Memory B cell (primary cell): ENCODE data around the gene PSMG1.
"Not testable (repeated sequence)": the region's sequence is repeated elsewhere in the genome, so short reads cannot be mapped to it uniquely, and the experiment has no call there.

Experiments used
- ATAC-seq: fragments of 150-1000 bp; cut with Tn5 transposase; 2 replicates; pipeline ENCODE4 v1.10.0; 2021; ENCODE audit warnings: low read depth, mild to moderate bottlenecking, moderate library complexity
- DNase-seq, 2 donors: peaks; one replicate each; pipeline ENCODE4 v3.0.0; 2022; ENCODE audit warnings: low spot score in 2 of 2
- H3K27ac Mint-ChIP-seq: one replicate; pipeline ENCODE4 v1.8.0; 2022; ENCODE audit warnings: mild to moderate bottlenecking, moderate library complexity, mixed read lengths
- H3K27me3 Mint-ChIP-seq: one replicate; pipeline ENCODE4 v1.8.0; 2022; ENCODE audit warnings: mixed read lengths
- H3K36me3 Mint-ChIP-seq: one replicate; pipeline ENCODE4 v1.8.0; 2022; ENCODE audit warnings: mild to moderate bottlenecking, mixed read lengths
- H3K4me1 Mint-ChIP-seq: one replicate; pipeline ENCODE4 v1.8.0; 2022; ENCODE audit warnings: mixed read lengths
- H3K4me3 Mint-ChIP-seq: one replicate; pipeline ENCODE4 v1.8.0; 2022; ENCODE audit warnings: mild to moderate bottlenecking, moderate library complexity, mixed read lengths
- H3K9me3 Mint-ChIP-seq: one replicate; pipeline ENCODE4 v1.8.0; 2022; ENCODE audit warnings: mixed read lengths

The PSMG1 gene

DNA sequence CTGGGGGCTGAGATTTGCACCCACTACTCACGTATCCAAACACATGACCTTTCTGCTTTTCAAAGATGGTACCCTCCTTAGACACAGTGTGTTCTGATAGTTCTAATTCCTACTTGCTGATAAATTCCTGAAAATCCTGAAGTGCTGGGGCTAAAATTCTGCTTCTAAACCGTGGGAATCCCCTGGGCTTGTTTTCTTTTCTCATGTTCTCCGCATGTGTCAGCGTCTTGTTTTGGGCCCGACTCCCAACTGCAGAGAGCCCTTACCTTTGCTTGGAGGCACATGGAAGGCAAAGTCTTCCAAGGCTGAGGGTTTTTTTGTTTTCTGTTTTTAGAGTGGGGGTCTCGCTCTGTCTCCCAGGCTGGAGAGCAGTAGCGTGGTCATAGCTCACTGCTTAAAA, 27.2 kb downstream of the PSMG1 start:
- Mint-ChIP-seq H3K4me1 (no peaks in the 10 kb centered on the region), H3K9me3 (no peaks in the 10 kb centered on the region), H3K36me3 (no peaks in the 10 kb centered on the region), H3K4me3 (no peak overlapping the region), H3K27ac (no peak overlapping the region), H3K27me3 (peaks cover 9% of the 10 kb centered on the region)
- DNase-seq: no peak
- ATAC-seq: no peak

DNA sequence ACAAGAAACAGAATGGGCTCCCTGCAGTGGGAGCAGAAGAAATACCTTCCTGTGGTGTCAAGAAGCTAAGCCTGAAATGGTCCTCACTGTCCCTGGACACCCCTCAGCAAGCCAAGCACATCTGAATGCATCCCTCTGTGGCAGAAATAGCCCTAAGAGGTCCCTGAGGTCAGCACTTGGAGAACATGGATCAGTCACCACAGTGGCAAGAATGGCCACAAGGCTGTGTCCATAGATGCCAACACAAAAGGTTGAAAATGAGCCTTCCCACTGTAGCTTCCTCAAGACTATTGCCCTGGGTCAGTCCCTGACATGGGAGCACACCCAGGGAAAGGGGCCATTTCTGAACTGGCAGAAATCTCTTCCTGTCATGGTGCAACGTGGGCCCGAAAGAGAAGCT, 27.7 kb downstream of the PSMG1 start:
- H3K27me3 Mint-ChIP-seq: peaks cover 10% of the 10 kb centered on the region
- no peak overlapping the region for H3K27ac Mint-ChIP-seq
- ATAC-seq: no peak
- no peak for DNase-seq
- no peak overlapping the region for H3K4me3 Mint-ChIP-seq
- H3K9me3 Mint-ChIP-seq: no peaks in the 10 kb centered on the region
- H3K4me1 Mint-ChIP-seq: no peaks in the 10 kb centered on the region
- no peaks in the 10 kb centered on the region for H3K36me3 Mint-ChIP-seq

DNA sequence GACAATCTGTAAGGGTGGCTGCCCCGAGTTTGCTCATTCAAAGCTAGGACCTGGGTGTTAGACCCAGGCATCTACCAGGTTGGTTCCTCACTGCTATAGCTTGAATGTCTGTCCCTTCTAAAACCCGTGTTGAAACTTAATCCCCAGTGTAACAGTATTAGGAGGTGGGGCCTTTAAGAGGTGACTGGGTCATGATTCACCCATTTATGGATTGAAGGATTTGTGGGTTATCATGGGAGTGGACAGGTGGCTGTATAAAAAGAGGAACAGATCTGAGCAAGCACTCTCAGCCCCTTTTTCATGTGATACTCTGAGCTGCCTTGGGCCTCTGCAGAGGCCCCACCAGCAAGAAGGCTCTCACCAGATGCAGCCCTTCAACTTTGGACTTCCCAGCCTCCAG, 29.4 kb downstream of the PSMG1 start:
- peaks cover 13% of the 10 kb centered on the region for H3K27me3 Mint-ChIP-seq
- H3K4me1 Mint-ChIP-seq: no peaks in the 10 kb centered on the region
- no peaks in the 10 kb centered on the region for H3K9me3 Mint-ChIP-seq
- H3K4me3 Mint-ChIP-seq: no peak overlapping the region
- H3K36me3 Mint-ChIP-seq: no peaks in the 10 kb centered on the region
- H3K27ac Mint-ChIP-seq: no peak overlapping the region
- ATAC-seq (no peak), DNase-seq (no peak)

GRCh38 chr21:39153373-39153772, 29.9 kb downstream of the PSMG1 start:
- no peak overlapping the region for H3K4me3 Mint-ChIP-seq
- H3K4me1 Mint-ChIP-seq: no peaks in the 10 kb centered on the region
- H3K27ac Mint-ChIP-seq: no peak overlapping the region
- no peaks in the 10 kb centered on the region for H3K36me3 Mint-ChIP-seq
- H3K9me3 Mint-ChIP-seq: no peaks in the 10 kb centered on the region
- ATAC-seq (no peak), DNase-seq (no peak)
- H3K27me3 Mint-ChIP-seq: peaks cover 13% of the 10 kb centered on the region

DNA sequence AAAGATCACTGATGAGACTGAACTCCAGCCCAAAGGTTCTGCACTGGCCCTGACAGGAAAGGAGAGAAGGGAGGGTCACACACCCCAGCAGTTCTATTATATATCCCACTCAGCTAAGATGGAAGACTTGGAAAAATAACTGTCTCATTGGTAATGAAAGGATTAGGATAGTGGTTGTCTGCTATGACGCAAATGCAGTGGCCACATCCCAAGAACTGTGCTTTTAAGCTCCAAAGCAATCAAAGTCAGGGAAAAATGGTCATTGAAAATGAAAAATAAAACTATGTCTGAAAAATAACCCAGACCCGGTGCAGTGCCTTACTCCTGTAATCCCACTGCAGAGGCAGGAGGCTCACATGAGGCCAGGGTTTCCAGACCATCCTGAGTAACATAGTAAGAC, 31.0 kb downstream of the PSMG1 start:
- no peaks in the 10 kb centered on the region for H3K9me3 Mint-ChIP-seq

DNA sequence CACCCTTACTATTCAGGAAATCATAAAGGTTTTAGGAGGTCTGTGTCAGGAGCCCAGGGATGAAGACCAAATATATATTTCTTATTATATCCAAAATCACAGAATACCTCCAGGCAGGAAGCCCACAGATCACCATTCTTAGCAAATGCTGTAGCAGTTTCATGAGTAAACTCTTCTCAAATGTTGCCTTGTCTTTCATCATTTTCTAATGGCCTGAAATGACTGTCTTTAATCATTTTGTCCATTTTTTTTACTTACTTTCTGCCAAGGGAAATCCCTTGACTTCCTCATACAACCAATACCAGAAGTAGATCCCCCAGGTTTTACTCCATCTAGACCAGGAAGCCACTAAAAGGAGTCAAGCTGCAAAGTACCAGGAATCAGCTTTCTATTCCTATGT, 32.4 kb downstream of the PSMG1 start:
- no peaks in the 10 kb centered on the region for H3K9me3 Mint-ChIP-seq
- ATAC-seq: no peak

More for the DNA sequence above, 31.0 kb downstream of the PSMG1 start:
- peaks cover 13% of the 10 kb centered on the region for H3K27me3 Mint-ChIP-seq
- H3K4me1 Mint-ChIP-seq: no peaks in the 10 kb centered on the region
- DNase-seq (no peak), ATAC-seq (no peak)
- no peaks in the 10 kb centered on the region for H3K36me3 Mint-ChIP-seq
- H3K4me3 Mint-ChIP-seq: no peak overlapping the region
- H3K27ac Mint-ChIP-seq: no peak overlapping the region

DNA sequence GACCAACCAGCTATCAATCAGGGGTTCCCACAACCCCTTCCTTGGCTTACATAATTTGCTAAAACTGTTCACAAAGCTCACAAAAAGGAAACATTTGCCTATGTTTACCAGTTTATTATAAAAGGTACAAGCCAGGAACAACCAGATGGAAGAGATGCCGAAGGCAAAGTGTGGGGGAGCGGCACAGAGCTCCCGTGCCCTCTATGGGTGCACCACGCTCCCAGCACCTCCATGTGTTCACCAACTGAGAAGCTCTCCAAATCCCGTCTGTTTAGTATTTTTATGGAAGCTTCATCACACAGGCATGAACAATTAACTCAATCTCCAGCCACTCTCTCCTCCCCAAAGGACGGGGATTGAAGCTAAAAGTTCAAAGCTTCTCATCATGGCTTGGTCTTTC, 32.9 kb downstream of the PSMG1 start:
- Mint-ChIP-seq H3K36me3 (peaks cover 2% of the 10 kb centered on the region), H3K27ac (no peak overlapping the region), H3K9me3 (peaks cover 3% of the 10 kb centered on the region), H3K27me3 (peaks cover 11% of the 10 kb centered on the region), H3K4me3 (no peak overlapping the region), H3K4me1 (no peaks in the 10 kb centered on the region)
- no peak for ATAC-seq
- no peak for DNase-seq

More for the DNA sequence above, 32.4 kb downstream of the PSMG1 start:
- no peak overlapping the region for H3K4me3 Mint-ChIP-seq
- H3K36me3 Mint-ChIP-seq: no peaks in the 10 kb centered on the region
- no peak for DNase-seq
- H3K27me3 Mint-ChIP-seq: peaks cover 11% of the 10 kb centered on the region
- H3K4me1 Mint-ChIP-seq: no peaks in the 10 kb centered on the region
- H3K27ac Mint-ChIP-seq: no peak overlapping the region

GRCh38 chr21:39149882-39150281, 33.4 kb downstream of the PSMG1 start:
- Mint-ChIP-seq H3K9me3 (peaks cover 3% of the 10 kb centered on the region), H3K36me3 (peaks cover 2% of the 10 kb centered on the region), H3K4me3 (no peak overlapping the region), H3K27ac (no peak overlapping the region), H3K4me1 (no peaks in the 10 kb centered on the region), H3K27me3 (peaks cover 11% of the 10 kb centered on the region)
- DNase-seq (no peak), ATAC-seq (no peak)

DNA sequence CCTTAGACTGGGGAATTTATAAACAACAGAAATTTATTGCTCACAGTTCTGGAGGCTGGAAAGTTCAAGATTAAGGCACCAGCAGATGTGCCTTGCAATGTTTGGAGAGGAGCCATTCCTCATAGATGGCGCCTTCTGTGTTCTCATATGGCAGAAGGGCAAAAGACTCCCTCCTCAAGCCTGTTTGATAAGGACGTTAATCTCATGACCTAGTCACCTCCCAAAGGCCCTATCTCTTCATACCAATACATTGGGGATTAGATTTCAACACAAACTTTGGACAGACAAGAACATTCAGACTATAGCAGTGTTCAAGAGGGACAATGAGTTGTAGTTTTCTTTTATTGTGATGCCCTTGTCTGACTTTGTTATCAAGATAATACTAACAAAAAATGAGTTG, 34.3 kb downstream of the PSMG1 start:
- Mint-ChIP-seq H3K9me3 (peaks cover 3% of the 10 kb centered on the region), H3K27ac (no peak overlapping the region), H3K4me1 (no peaks in the 10 kb centered on the region), H3K4me3 (no peak overlapping the region), H3K36me3 (peaks cover 2% of the 10 kb centered on the region), H3K27me3 (peaks cover 11% of the 10 kb centered on the region)
- ATAC-seq (no peak), DNase-seq (no peak)

DNA sequence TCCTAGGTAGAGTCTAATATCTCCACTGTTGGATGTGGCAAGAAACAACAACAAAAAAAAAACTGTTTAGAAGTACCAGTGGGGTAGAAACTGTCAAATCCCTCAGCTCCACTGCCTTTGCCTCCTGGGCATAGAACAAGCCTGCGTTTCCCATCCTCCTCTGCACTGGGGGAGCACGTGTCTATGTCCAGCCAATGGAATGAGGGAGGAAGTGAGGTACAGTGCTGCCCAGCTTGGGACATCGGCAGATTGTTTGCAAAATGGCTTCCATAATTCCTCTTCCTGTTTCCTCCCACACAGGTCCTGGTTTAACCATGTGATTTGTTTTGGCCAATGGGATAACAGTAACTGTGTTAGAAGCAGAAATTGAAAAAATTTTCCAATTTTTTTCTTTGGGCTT, 39.1 kb downstream of the PSMG1 start:
- no peak for ATAC-seq
- peaks cover 2% of the 10 kb centered on the region for H3K36me3 Mint-ChIP-seq
- H3K4me1 Mint-ChIP-seq: no peaks in the 10 kb centered on the region
- H3K4me3 Mint-ChIP-seq: no peak overlapping the region
- peaks cover 3% of the 10 kb centered on the region for H3K9me3 Mint-ChIP-seq
- no peak for DNase-seq
- peaks cover 6% of the 10 kb centered on the region for H3K27me3 Mint-ChIP-seq
- H3K27ac Mint-ChIP-seq: no peak overlapping the region

GRCh38 chr21:39142972-39143371, 40.3 kb downstream of the PSMG1 start:
- no peak overlapping the region for H3K27ac Mint-ChIP-seq
- DNase-seq: no peak
- H3K4me1 Mint-ChIP-seq: no peaks in the 10 kb centered on the region
- peaks cover 6% of the 10 kb centered on the region for H3K27me3 Mint-ChIP-seq
- no peak overlapping the region for H3K4me3 Mint-ChIP-seq
- ATAC-seq: no peak
- peaks cover 3% of the 10 kb centered on the region for H3K9me3 Mint-ChIP-seq
- H3K36me3 Mint-ChIP-seq: peaks cover 2% of the 10 kb centered on the region

GRCh38 chr21:39141502-39141901, 41.7 kb downstream of the PSMG1 start:
- Mint-ChIP-seq H3K4me3 (no peak overlapping the region), H3K27me3 (peaks cover 6% of the 10 kb centered on the region), H3K36me3 (peaks cover 2% of the 10 kb centered on the region), H3K9me3 (peaks cover 3% of the 10 kb centered on the region), H3K27ac (no peak overlapping the region), H3K4me1 (no peaks in the 10 kb centered on the region)
- ATAC-seq (no peak), DNase-seq (no peak)

DNA sequence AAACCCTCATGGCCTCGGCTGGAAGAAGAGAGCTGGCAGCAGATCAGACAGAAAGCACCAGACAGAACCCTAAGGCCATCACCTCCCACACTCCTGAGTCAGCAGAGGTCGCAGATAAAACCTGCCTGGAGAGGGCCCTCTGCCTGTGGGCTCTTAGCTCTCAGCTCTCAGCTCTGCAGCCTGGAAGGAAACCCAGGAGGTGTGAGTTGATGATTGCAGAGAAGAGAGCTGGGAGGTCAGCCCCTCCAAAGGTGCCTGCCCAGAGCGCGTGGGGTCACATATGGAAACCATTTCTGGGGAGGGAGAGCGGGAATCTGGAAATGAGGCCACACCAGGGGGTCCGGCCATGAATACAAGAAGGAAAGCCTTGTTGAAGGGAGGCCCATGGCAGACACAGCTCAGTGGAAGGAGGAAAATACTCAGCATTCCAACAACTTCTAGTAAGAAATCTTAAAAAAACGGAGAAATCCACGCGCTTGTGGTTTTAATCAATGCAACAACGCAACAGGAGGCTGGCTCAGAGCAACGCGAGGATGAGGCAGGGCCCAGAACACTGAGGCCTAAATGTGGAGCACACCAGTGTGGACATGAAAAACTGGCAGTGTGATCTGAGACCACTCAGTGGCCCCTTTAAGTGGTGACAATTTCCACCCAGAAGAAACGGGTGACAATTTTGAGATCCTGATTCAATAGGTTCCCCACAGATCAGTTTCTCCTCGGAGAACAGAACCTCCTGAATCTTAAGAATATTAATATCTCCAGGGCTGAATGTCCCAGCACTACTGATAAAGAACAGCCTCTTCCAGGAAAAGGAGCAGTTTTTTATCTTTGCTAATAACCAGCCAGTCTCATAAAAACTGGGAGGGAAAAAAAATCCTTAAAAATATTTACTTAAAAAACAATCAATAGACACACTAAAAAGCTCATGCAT, 45.7 kb downstream of the PSMG1 start:
- Mint-ChIP-seq H3K4me1 (no peaks in the 10 kb centered on the region), H3K4me3 (no peak overlapping the region), H3K27ac (no peak overlapping the region), H3K36me3 (no peaks in the 10 kb centered on the region), H3K9me3 (no peaks in the 10 kb centered on the region), H3K27me3 (peaks cover 5% of the 10 kb centered on the region)
- no peak for ATAC-seq
- no peak for DNase-seq

GRCh38 chr21:39136711-39137110, 46.5 kb downstream of the PSMG1 start:
- Mint-ChIP-seq H3K4me3 (no peak overlapping the region), H3K36me3 (no peaks in the 10 kb centered on the region), H3K27me3 (peaks cover 5% of the 10 kb centered on the region), H3K4me1 (no peaks in the 10 kb centered on the region), H3K27ac (no peak overlapping the region), H3K9me3 (no peaks in the 10 kb centered on the region)
- DNase-seq (no peak), ATAC-seq (no peak)

GRCh38 chr21:39136138-39136537, 47.1 kb downstream of the PSMG1 start:
- H3K9me3 Mint-ChIP-seq, H3K4me3 Mint-ChIP-seq, ATAC-seq, H3K4me1 Mint-ChIP-seq, H3K36me3 Mint-ChIP-seq, DNase-seq, H3K27me3 Mint-ChIP-seq, H3K27ac Mint-ChIP-seq: not testable (repeated sequence)
